SU-DHL-6 (cell line): Measurements from ENCODE around the gene TMEM25.

Source experiments
- H2AFZ ChIP-seq: fragments of 200-600 bp; sonication (generic); 2 replicates; pipeline ENCODE4 v1.6.1; 2014; ENCODE audit warnings: low read depth, mild to moderate bottlenecking, moderate library complexity, mixed read lengths, antibody characterized with exemption, low read length; ENCODE audit not compliant: severe bottlenecking
- H3F3A ChIP-seq: fragments of 200-600 bp; shearing (Covaris generic); 2 replicates; pipeline ENCODE4 v1.6.0; 2016; ENCODE audit warnings: antibody characterized with exemption, mild to moderate bottlenecking; ENCODE audit not compliant: insufficient read depth
- H3K27ac ChIP-seq: fragments of 200-600 bp; sonication (generic); 2 replicates; pipeline ENCODE4 v1.5.1; 2016; ENCODE audit warnings: low read depth, mild to moderate bottlenecking, low read length, moderate library complexity, mixed read lengths
- H3K27me3 ChIP-seq: fragments of 200-600 bp; sonication (generic), shearing (Covaris generic); 2 replicates; pipeline ENCODE4 v1.6.0; 2014; ENCODE audit warnings: mild to moderate bottlenecking, low read length
- H3K36me3 ChIP-seq: fragments of 200-600 bp; sonication (generic); 2 replicates; pipeline ENCODE4 v1.6.1; 2014; ENCODE audit warnings: mild to moderate bottlenecking, low read length, mixed read lengths
- H3K4me2 ChIP-seq: fragments of 300-600, 200-600 bp; shearing (Covaris generic), sonication (generic); 2 replicates; pipeline ENCODE4 v1.6.0; 2014; ENCODE audit warnings: low read length, low read depth, mild to moderate bottlenecking; ENCODE audit not compliant: poor library complexity, severe bottlenecking
- H3K4me3 ChIP-seq: fragments of 200-600 bp; sonication (generic); 2 replicates; pipeline ENCODE4 v1.5.1; 2014; ENCODE audit warnings: antibody characterized with exemption, low read length, mild to moderate bottlenecking, mixed read lengths; ENCODE audit not compliant: insufficient read depth, poor library complexity, severe bottlenecking
- H3K79me2 ChIP-seq: fragments of 200-600 bp; sonication (generic); 2 replicates; pipeline ENCODE4 v1.6.1; 2014; ENCODE audit warnings: mild to moderate bottlenecking, low read length, moderate library complexity; ENCODE audit not compliant: insufficient read depth
- H3K9ac ChIP-seq: fragments of 200-600 bp; sonication (generic); 2 replicates; pipeline ENCODE4 v1.7.0; 2014; ENCODE audit warnings: mild to moderate bottlenecking, low read length
- H3K9me2 ChIP-seq: fragments of 200-600 bp; sonication (generic); replicated peaks from 2 replicates; pipeline ENCODE4 v1.6.1; 2014; ENCODE audit warnings: low read length; ENCODE audit not compliant: insufficient read depth
- H3K9me3 ChIP-seq: fragments of 200-600 bp; sonication (generic); 2 replicates; pipeline ENCODE4 v1.6.1; 2014; ENCODE audit warnings: low read length, mixed read lengths; ENCODE audit not compliant: insufficient read depth
- H4K20me1 ChIP-seq: fragments of 200-600 bp; sonication (generic); 2 replicates; pipeline ENCODE4 v1.6.1; 2014; ENCODE audit warnings: low read depth, mild to moderate bottlenecking, antibody characterized with exemption, low read length, moderate library complexity, mixed read lengths
- CTCF ChIP-seq: fragments of 200-600 bp; sonication (generic); IDR thresholded peaks from one replicate; pipeline ENCODE4 v1.5.1; 2017; ENCODE audit warnings: antibody characterized with exemption, mild to moderate bottlenecking, low read length, moderate library complexity; ENCODE audit not compliant: insufficient read depth, poor library complexity, severe bottlenecking
- EZH2phosphoT487 ChIP-seq: fragments of 200-600 bp; sonication (generic), shearing (Covaris generic); conservative IDR thresholded peaks from 2 replicates; pipeline ENCODE4 v1.6.1; 2018; ENCODE audit warnings: mild to moderate bottlenecking, antibody characterized with exemption, low read length, moderate library complexity, mixed read lengths

Gene TMEM25

GRCh38 chr11:118503216-118503615, 27.8 kb upstream of the TMEM25 start:
- peaks cover 21% of the 10 kb centered on the region for H3K36me3 ChIP-seq
- no peaks in the 10 kb centered on the region for H3F3A ChIP-seq
- no peak overlapping the region for H3K4me3 ChIP-seq
- no peak overlapping the region for H3K4me2 ChIP-seq
- H3K9ac ChIP-seq, result no peak overlapping the region
- H3K9me2 ChIP-seq, result no peaks in the 10 kb centered on the region
- H3K79me2 ChIP-seq, result no peaks in the 10 kb centered on the region
- H4K20me1 ChIP-seq, result no peaks in the 10 kb centered on the region
- H2AFZ ChIP-seq, result no peak overlapping the region
- H3K9me3 ChIP-seq, result no peaks in the 10 kb centered on the region
- no peak overlapping the region for H3K27ac ChIP-seq
- TF ChIP-seq EZH2phosphoT487, result no peak
- no peak for TF ChIP-seq CTCF
- no peaks in the 10 kb centered on the region for H3K27me3 ChIP-seq

- H4K20me1 ChIP-seq, result no peaks in the 10 kb centered on the region
- no peaks in the 10 kb centered on the region for H3K27me3 ChIP-seq
- no peaks in the 10 kb centered on the region for H3K9me3 ChIP-seq
- TF ChIP-seq EZH2phosphoT487 (no peak), CTCF (no peak)
- peaks cover 43% of the 10 kb centered on the region; the same call in 1 of the 2 replicates for H3K36me3 ChIP-seq
- 0 out of 2 replicates have a peak, but pooled peaks cover 3% of the 10 kb centered on the region for H3K79me2 ChIP-seq
- no peak overlapping the region for H3K9ac ChIP-seq
- H3F3A ChIP-seq, result no peaks in the 10 kb centered on the region
- no peak overlapping the region for H3K27ac ChIP-seq
- no peak overlapping the region for H2AFZ ChIP-seq
- H3K9me2 ChIP-seq, result no peaks in the 10 kb centered on the region
- H3K4me3 ChIP-seq, result no peak overlapping the region
- no peak overlapping the region for H3K4me2 ChIP-seq
Measured at GRCh38 chr11:118511601-118512000, 19.4 kb upstream of the TMEM25 start.

- Histone ChIP-seq H3K79me2 (0 out of 2 replicates have a peak, but pooled peaks cover 3% of the 10 kb centered on the region), H3K9me3 (no peaks in the 10 kb centered on the region), H3K9ac (no peak overlapping the region), H3K9me2 (no peaks in the 10 kb centered on the region), H3K27ac (no peak overlapping the region), H4K20me1 (no peaks in the 10 kb centered on the region), H3K27me3 (no peaks in the 10 kb centered on the region), H3K4me2 (no peak overlapping the region), H2AFZ (no peak overlapping the region), H3K4me3 (no peak overlapping the region), H3K36me3 (peaks cover 36% of the 10 kb centered on the region; the same call in 1 of the 2 replicates), H3F3A (no peaks in the 10 kb centered on the region)
- TF ChIP-seq EZH2phosphoT487 (no peak), CTCF (no peak)
Measured at GRCh38 chr11:118514103-118514502, 16.9 kb upstream of the TMEM25 start.
